GM12878 (cell line): ENCODE results near the gene ANGEL2. TPM values are rescaled to one million over a fixed set of nuclear protein-coding genes. Genes with fewer than 3 reads are reported as not detected.

Experiments used
- ATAC-seq: fragments of 200-7000 bp; cut with Tn5 transposase; 3 replicates; pipeline ENCODE4 v1.9.1; 2020; ENCODE audit warnings: mild to moderate bottlenecking, moderate library complexity
- BruUV-seq: library from RNA; stranded (reverse); fragments of 400-500 nt; replicated peaks from 2 replicates; lab custom pipeline; 2021; lab: Mats Ljungman, UMichigan
- CTCF ChIA-PET: fragments of 300-600 bp; sonication (Branson Sonifier 250); formaldehyde crosslinking; extraction: SDS; loops from one replicate; lab custom pipeline; 2021; ENCODE audit warnings: inconsistent platforms; lab: Yijun Ruan, JAX
- POLR2A ChIA-PET: fragments of 350-600 bp; formaldehyde crosslinking; extraction: SDS; loops from one replicate; lab custom pipeline; 2021; ENCODE audit warnings: inconsistent platforms; lab: Charles Lee
- RAD21 ChIA-PET: fragments of 300-600 bp; sonication (Branson Sonifier 250); formaldehyde crosslinking; loops from one replicate; lab custom pipeline; 2023; ENCODE audit warnings: antibody characterized with exemption; ENCODE audit not compliant: unreplicated experiment; lab: Charles Lee
- SMC1A ChIA-PET: fragments of 300-600 bp; sonication (Branson Sonifier 250); formaldehyde crosslinking; loops from one replicate; lab custom pipeline; 2023; ENCODE audit not compliant: unreplicated experiment, uncharacterized antibody; lab: Charles Lee
- DNase-seq: peaks from one replicate; pipeline ENCODE4 v3.0.0-alpha.2; 2011; ENCODE audit warnings: low read depth, low spot score
- FAIRE-seq: peaks from 3 replicates; lab custom pipeline; 2011; peaks lifted over from hg19 to GRCh38; lab: Jason Lieb, UNC
- H2AFZ ChIP-seq: 2 replicates; pipeline ENCODE4 v1.6.0; 2011; ENCODE audit warnings: low read depth, low read length, control low read depth; ENCODE audit not compliant: control insufficient read depth
- H3K27ac ChIP-seq: 2 replicates; pipeline ENCODE4 v1.5.1; 2011; ENCODE audit warnings: control low read depth; ENCODE audit not compliant: control insufficient read depth, insufficient read depth
- H3K27me3 ChIP-seq, 2 experiments: replicated peaks in 1 of 2; 2 replicates each; pipeline versions ENCODE4 v1.6.0 to v1.6.1; 2011; ENCODE audit warnings: low read length in 1 of 2; ENCODE audit not compliant: control insufficient read depth in 2 of 2, insufficient read depth in 2 of 2
- H3K36me3 ChIP-seq, 2 experiments: 2 replicates each; pipeline ENCODE4 v1.5.1; 2011; ENCODE audit warnings: low read length in 1 of 2; ENCODE audit not compliant: control insufficient read depth in 2 of 2, insufficient read depth in 2 of 2
- H3K4me1 ChIP-seq: 2 replicates; pipeline ENCODE4 v1.6.1; 2011; ENCODE audit warnings: mild to moderate bottlenecking, low read length, moderate library complexity, mixed read lengths; ENCODE audit not compliant: control insufficient read depth, insufficient read depth
- H3K4me2 ChIP-seq: 2 replicates; pipeline ENCODE4 v1.6.0; 2011; ENCODE audit warnings: control low read depth; ENCODE audit not compliant: control insufficient read depth, insufficient read depth
- H3K4me3 ChIP-seq: fragments of 200-600 bp; sonication (generic); 2 replicates; pipeline ENCODE4 v1.5.1; 2016
- H3K79me2 ChIP-seq: 2 replicates; pipeline ENCODE4 v1.6.0; 2011; ENCODE audit warnings: low read length; ENCODE audit not compliant: control insufficient read depth, insufficient read depth
- H3K9ac ChIP-seq: 2 replicates; pipeline ENCODE4 v1.8.0; 2011; ENCODE audit warnings: low read length, control low read depth, mixed read lengths; ENCODE audit not compliant: control insufficient read depth, insufficient read depth
- H3K9me3 ChIP-seq: replicated peaks from 3 replicates; pipeline ENCODE4 v1.5.1; 2011; ENCODE audit warnings: mild to moderate bottlenecking, low read length; ENCODE audit not compliant: control insufficient read depth, insufficient read depth
- H4K20me1 ChIP-seq: 2 replicates; pipeline ENCODE4 v1.6.0; 2011; ENCODE audit not compliant: control insufficient read depth, insufficient read depth
- ATF2 ChIP-seq: IDR thresholded peaks from 2 replicates; pipeline ENCODE4 v1.6.1; 2012; ENCODE audit warnings: low read length, inconsistent platforms
- ATF7 ChIP-seq: fragments of 450-650 bp; IDR thresholded peaks from 2 replicates; pipeline ENCODE4 v1.6.1; 2016; ENCODE audit warnings: low read depth, mild to moderate bottlenecking
- CHD1 ChIP-seq: IDR thresholded peaks from 2 replicates; pipeline ENCODE4 v1.6.1; 2012; ENCODE audit warnings: low read depth, low read length, improper control_type of control experiment
- EZH2 ChIP-seq: IDR thresholded peaks from 2 replicates; pipeline ENCODE4 v1.6.1; 2012; ENCODE audit warnings: low read depth, mild to moderate bottlenecking, control low read depth, inconsistent platforms, low read length, borderline replicate concordance; ENCODE audit not compliant: control insufficient read depth
- MYC ChIP-seq: IDR thresholded peaks from 2 replicates; pipeline ENCODE4 v1.6.1; 2011; ENCODE audit warnings: mild to moderate bottlenecking, low read length, moderate library complexity, inconsistent platforms; ENCODE audit not compliant: insufficient read depth, insufficient replicate concordance, insufficient read length, severe bottlenecking
- ZBED1 ChIP-seq: IDR thresholded peaks from 2 replicates; pipeline ENCODE4 v1.6.1; 2016; ENCODE audit warnings: borderline replicate concordance
- ZNF217 ChIP-seq: fragments of 450-650 bp; IDR thresholded peaks from 2 replicates; pipeline ENCODE4 v1.6.1; 2017; ENCODE audit warnings: antibody characterized with exemption, mild to moderate bottlenecking
- WGBS: methylation state at CpG from one replicate; pipeline ENCODE4 v1.1.6; 2016; ENCODE audit warnings: low lambda C conversion rate; ENCODE audit not compliant: insufficient replicate concordance, insufficient coverage; ENCODE audit errors: missing lambda C conversion rate; 5-methylcytosine and 5-hydroxymethylcytosine counted together
- in situ Hi-C: fragments of 300-500 bp; cut with MboI; formaldehyde crosslinking; loops from 9 replicates; pipeline ENCODE4 v1.14.3; 2018; ENCODE audit warnings: mixed read lengths
- intact Hi-C: fragments of 100-400 bp; cut with micrococcal nuclease; formaldehyde crosslinking; loops from one replicate; pipeline ENCODE4 v1.14.2; 2022; ENCODE audit not compliant: unreplicated experiment
- polyA plus RNA-seq, 11 experiments: library from polyadenylated mRNA; depleted of rRNA in 4 of 11; unstranded in 6 of 11; stranded (reverse) in 5 of 11; fragments of >200 nt; fragmentation: Nextera tagmentation in 4 of 11; fragmentation: Illumina TruSeq in 1 of 11; extraction: Ambion mirVana in 4 of 11; extraction: Trizol in 1 of 11; gene quantifications; 1 replicate in 1 of 11; 2 replicates in 10 of 11; pipeline versions ENCODE4 v1.2.1 to v1.2.3, GENCODE V29; 2011 to 2016; ENCODE audit warnings: inconsistent platforms in 2 of 11, missing spikeins in 2 of 11, low read depth in 1 of 11
- total RNA-seq, 4 experiments: library from RNA; depleted of rRNA in 3 of 4; stranded (reverse); fragments of >200 nt in 3 of 4; fragmentation: Illumina TruSeq in 1 of 4; extraction: Trizol in 1 of 4; gene quantifications; 2 replicates each; pipeline versions ENCODE4 v1.2.1 to v1.2.3, GENCODE V29; 2013 to 2021
- TF ChIP-seq, protein P1 (sequence below): fragments of 450-650 bp; IDR thresholded peaks from 2 replicates; pipeline ENCODE4 v1.6.1; 2016; ENCODE audit warnings: mild to moderate bottlenecking
- TF ChIP-seq, protein P2 (sequence below): fragments of 450-650 bp; formaldehyde crosslinking; IDR thresholded peaks from 2 replicates; pipeline ENCODE4 v1.4.0; 2022; ENCODE audit warnings: mild to moderate bottlenecking, moderate library complexity

ANGEL2 gene
- total and polyA plus RNA-seq, 10 of the 15 experiments (the other 5 are each of a cell fraction or from before 2014, with no cell fraction given) = 6.3 to 53.9 (median 30.7) TPM

- CTCF ChIA-PET = interaction anchor here (1.3 to 2.1 kb wide), 2 partner anchors 18 to 20 kb away, joined by 3 to 8 read pairs; no protein-coding TSS in a partner anchor
- SMC1A ChIA-PET = interaction anchor here (0.6 to 1.8 kb wide), 6 partner anchors 10 to 592 kb away, joined by 3 to 7 read pairs (median 3); partner anchors contain the start of gene NSL1
- H3K4me3 ChIP-seq = peak overlapping the region; percentile 94
- H3K27ac ChIP-seq = peak overlapping the region; percentile 68; the same call in 1 of the 2 replicates
- no peaks in the 10 kb centered on the region for H3K27me3 ChIP-seq
- intact Hi-C loops = loop anchor here (2.0 kb wide), 2 partner anchors 20 to 36 kb away; partner anchors contain the start of gene ANGEL2
- H3K79me2 ChIP-seq = peaks cover 11% of the 10 kb centered on the region
- RAD21 ChIA-PET = interaction anchor here (1.2 kb wide), 1 partner anchor 54 kb away, joined by 4 read pairs; no protein-coding TSS in a partner anchor
- no peaks in the 10 kb centered on the region for H3K36me3 ChIP-seq
- H3K4me2 ChIP-seq = peak overlapping the region; percentile 82
- ATAC-seq (peak; percentile 38), DNase-seq (no peak)
- no TSS peak for BruUV-seq
- POLR2A ChIA-PET = interaction anchor here (0.5 to 1.1 kb wide), 2 partner anchors 11 to 1375 kb away, joined by 9 to 13 read pairs; no protein-coding TSS in a partner anchor
- TF ChIP-seq CHD1 (0 out of 2 replicates have a peak, but pooled peaks have one; percentile 66), ATF2 (no peak), ATF7 (peak; percentile 77), ZNF217 (peak; percentile 36; the same call in 1 of the 2 replicates), EZH2 (no peak), MYC (no peak), ZBED1 (0 out of 2 replicates have a peak, but pooled peaks have one; percentile 15)
- TF ChIP-seq, protein P1, sequence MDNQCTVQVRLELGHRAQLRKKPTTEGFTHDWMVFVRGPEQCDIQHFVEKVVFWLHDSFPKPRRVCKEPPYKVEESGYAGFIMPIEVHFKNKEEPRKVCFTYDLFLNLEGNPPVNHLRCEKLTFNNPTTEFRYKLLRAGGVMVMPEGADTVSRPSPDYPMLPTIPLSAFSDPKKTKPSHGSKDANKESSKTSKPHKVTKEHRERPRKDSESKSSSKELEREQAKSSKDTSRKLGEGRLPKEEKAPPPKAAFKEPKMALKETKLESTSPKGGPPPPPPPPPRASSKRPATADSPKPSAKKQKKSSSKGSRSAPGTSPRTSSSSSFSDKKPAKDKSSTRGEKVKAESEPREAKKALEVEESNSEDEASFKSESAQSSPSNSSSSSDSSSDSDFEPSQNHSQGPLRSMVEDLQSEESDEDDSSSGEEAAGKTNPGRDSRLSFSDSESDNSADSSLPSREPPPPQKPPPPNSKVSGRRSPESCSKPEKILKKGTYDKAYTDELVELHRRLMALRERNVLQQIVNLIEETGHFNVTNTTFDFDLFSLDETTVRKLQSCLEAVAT = peak; percentile 93
- TF ChIP-seq, protein P2, sequence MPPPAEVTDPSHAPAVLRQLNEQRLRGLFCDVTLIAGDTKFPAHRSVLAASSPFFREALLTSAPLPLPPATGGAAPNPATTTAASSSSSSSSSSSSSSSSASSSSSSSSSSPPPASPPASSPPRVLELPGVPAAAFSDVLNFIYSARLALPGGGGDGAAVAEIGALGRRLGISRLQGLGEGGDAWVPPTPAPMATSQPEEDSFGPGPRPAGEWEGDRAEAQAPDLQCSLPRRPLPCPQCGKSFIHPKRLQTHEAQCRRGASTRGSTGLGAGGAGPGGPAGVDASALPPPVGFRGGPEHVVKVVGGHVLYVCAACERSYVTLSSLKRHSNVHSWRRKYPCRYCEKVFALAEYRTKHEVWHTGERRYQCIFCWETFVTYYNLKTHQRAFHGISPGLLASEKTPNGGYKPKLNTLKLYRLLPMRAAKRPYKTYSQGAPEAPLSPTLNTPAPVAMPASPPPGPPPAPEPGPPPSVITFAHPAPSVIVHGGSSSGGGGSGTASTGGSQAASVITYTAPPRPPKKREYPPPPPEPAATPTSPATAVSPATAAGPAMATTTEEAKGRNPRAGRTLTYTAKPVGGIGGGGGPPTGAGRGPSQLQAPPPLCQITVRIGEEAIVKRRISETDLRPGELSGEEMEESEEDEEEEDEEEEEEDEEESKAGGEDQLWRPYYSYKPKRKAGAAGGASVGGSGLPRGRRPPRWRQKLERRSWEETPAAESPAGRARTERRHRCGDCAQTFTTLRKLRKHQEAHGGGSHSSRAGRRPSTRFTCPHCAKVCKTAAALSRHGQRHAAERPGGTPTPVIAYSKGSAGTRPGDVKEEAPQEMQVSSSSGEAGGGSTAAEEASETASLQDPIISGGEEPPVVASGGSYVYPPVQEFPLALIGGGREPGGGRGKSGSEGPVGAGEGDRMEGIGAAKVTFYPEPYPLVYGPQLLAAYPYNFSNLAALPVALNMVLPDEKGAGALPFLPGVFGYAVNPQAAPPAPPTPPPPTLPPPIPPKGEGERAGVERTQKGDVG (CRISPR knock-in tag) = no peak
- TF ChIP-seq, all 136 proteins: peak for 5
- FAIRE-seq = peak; percentile 13
- Histone ChIP-seq H4K20me1 (no peaks in the 10 kb centered on the region), H2AFZ (peak overlapping the region; percentile 94), H3K9ac (peak overlapping the region; percentile 65), H3K9me3 (no peaks in the 10 kb centered on the region; the same call in 2 of the 3 replicates), H3K4me1 (peaks cover 6% of the 10 kb centered on the region; the same call in 1 of the 2 replicates)
- in situ Hi-C loops = no loop called here
- whole genome bisulfite sequencing = 42% methylated on average over 15 of the region's 15 CpGs
These were observed 35.1 kb upstream of the ANGEL2 start for GRCh38 chr1:213050745-213051126.
